Aorta (tissue), 5 donors: ENCODE results near the gene PRR35. TPM values are rescaled to one million over a fixed set of nuclear protein-coding genes. Genes with fewer than 3 reads are reported as not detected.

Source experiments
- ATAC-seq: fragments of 200-7000 bp; cut with Tn5 transposase; one replicate; pipeline ENCODE4 v1.9.1; 2022; ENCODE audit warnings: moderate library complexity; ENCODE audit not compliant: low FRiP score
- DNase-seq, 2 donors: peaks; one replicate each; pipeline ENCODE4 v3.0.0-alpha.2; 2020
- H3K27ac ChIP-seq, 2 donors: one replicate each; pipeline ENCODE4 v1.5.1; 2013; ENCODE audit warnings: low read length in 2 of 2, mild to moderate bottlenecking in 2 of 2, moderate library complexity in 2 of 2, control low read depth in 1 of 2, inconsistent platforms in 1 of 2, low read depth in 1 of 2
- H3K27me3 ChIP-seq, 2 donors: one replicate each; pipeline ENCODE4 v1.6.1; 2013; ENCODE audit warnings: control low read depth in 1 of 2, low read length in 1 of 2, mild to moderate bottlenecking in 1 of 2, moderate library complexity in 1 of 2; ENCODE audit not compliant: insufficient read depth in 2 of 2, control insufficient read depth in 1 of 2
- H3K36me3 ChIP-seq, 2 donors: one replicate each; pipeline ENCODE4 v1.6.1; 2013; ENCODE audit warnings: control low read depth in 1 of 2, low read length in 1 of 2, mild to moderate bottlenecking in 1 of 2; ENCODE audit not compliant: insufficient read depth in 2 of 2, control insufficient read depth in 1 of 2
- H3K4me1 ChIP-seq, 2 donors: one replicate each; pipeline ENCODE4 v1.6.1; 2013; ENCODE audit warnings: low read length in 2 of 2, control low read depth in 1 of 2, mild to moderate bottlenecking in 1 of 2, moderate library complexity in 1 of 2; ENCODE audit not compliant: insufficient read depth in 2 of 2, control insufficient read depth in 1 of 2
- H3K4me3 ChIP-seq, 2 donors: one replicate each; pipeline ENCODE4 v1.5.1; 2013; ENCODE audit warnings: low read length in 2 of 2, control low read depth in 1 of 2, mild to moderate bottlenecking in 1 of 2
- H3K9me3 ChIP-seq: one replicate; pipeline ENCODE4 v1.6.1; 2013; ENCODE audit warnings: mild to moderate bottlenecking, low read length; ENCODE audit not compliant: control insufficient read depth
- WGBS, 2 donors: extraction: QIAGEN DNeasy Blood & Tissue Kit; methylation state at CpG; one replicate each; pipeline ENCODE4 v1.1.7; 2013; 5-methylcytosine and 5-hydroxymethylcytosine counted together
- intact Hi-C, 2 donors: fragments of 100-400 bp; cut with DNase I; formaldehyde crosslinking; loops; one replicate each; pipeline versions ENCODE4 v1.14.2 to v1.15.0; 2022
- polyA plus RNA-seq, 2 donors: library from polyadenylated mRNA; stranded (reverse); fragments of 200-250 nt; gene quantifications; one replicate each; pipeline ENCODE4 v1.2.3, GENCODE V29; 2013
- total RNA-seq, 2 donors: library from RNA; stranded (reverse); fragmentation: NEBNext Ultra II Directional; extraction: Animal tissue kit (Norgen Biotek cat#: 25700); gene quantifications; one replicate each; pipeline ENCODE4 v1.2.1, GENCODE V29; 2021
- donor health status: healthy with polysubstance abuse.
- donor health status: Bipolar disorder and iron deficiency.
- donor health status: DM: no; HTN: no; CAD: no.
- donor health status: DM: no; HTN: no; CAD: no.
- donor health status: DM: yes; HTN: yes; CAD: no.

The PRR35 gene
- total and polyA plus RNA-seq, 4 donors = 0.05 TPM; not detected in 3

DNA sequence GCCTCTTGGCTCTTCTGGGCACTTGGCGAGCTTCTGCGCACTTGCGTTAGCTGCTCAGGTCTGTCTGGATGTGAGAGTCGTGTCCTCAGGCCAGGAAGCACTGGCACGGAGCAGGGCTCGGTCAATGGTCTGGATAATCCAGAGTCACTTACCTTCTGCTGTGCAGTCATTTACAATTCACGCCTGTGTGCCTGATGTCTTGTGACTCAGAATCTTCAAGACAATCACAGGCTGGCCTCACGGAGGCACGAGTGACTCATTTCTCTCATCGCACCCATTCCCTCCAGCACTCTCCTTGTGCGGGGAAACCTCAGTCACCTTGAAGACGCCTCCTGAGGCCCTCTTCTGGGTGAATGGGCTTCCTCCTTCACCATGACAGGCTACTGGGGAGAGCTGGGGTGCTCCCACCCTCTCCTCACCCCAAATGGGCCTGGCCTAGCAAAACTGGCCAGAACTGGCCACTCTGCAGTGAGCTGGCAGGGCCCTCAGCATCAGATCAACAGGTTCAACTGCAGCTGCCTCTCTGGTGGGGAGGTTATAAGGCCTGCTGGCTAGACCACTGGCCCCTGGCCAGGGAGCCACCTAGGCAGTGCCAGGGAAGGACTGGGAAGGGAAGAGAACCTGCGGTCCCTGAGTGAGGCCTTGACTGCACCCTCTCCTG is 34.5 kb upstream of the PRR35 start:
- no peaks in the 10 kb centered on the region for H3K9me3 ChIP-seq
- H3K36me3 ChIP-seq = no peaks in the 10 kb centered on the region
- H3K27ac ChIP-seq = no peak overlapping the region
- intact Hi-C loops = no loop called here
- WGBS, 2 donors = 65 to 74% methylated on average over 13 of the region's 13 CpGs
- no peaks in the 10 kb centered on the region for H3K4me1 ChIP-seq
- DNase-seq (no peak), ATAC-seq (no peak)
- no peaks in the 10 kb centered on the region for H3K27me3 ChIP-seq
- peak overlapping the region in 1 of 2 donors; percentile 24 for H3K4me3 ChIP-seq

DNA sequence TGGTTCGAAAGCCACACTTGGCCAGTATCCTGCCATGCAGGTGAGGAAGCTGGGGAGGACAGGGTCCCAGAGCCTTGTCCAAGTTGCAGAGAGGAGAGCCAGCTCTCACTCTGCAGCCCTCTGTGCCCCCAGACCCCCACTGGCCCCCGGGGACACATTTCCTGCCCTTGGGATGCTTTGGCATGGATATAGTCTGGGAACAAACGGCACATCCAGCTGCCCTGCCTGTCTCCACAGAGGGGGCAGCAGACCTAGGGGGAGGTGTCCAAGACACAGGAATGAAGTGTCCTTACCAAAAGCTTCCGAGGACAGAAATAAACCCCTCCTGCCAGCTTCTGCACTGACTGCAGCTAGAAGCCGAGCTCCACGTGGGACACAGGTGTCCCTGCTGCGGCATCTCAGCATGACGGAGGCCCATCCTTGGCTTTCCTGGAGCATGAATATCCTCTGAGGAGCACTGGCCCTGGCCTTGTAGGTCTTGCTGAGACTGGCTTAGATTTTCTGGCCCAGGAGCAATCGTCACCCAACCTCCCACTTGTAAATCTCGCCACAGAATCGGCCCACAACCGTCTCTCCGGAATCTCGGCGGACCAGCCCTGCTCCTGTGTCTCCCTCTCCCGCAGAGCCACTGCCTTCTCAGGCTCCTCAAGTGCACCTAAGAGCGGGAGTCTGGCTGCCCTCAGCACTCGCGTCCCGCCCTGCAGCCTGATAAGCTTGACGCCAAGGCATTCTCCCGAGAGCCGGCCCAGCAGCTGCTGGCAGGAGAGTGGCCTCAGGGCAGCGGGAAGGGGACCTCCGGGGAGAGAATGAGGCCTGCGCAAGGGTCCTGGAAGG is 33.8 kb upstream of the PRR35 start:
- peak; percentile 1 for ATAC-seq
- H3K9me3 ChIP-seq = no peaks in the 10 kb centered on the region
- intact Hi-C loops = loop anchor here in 1 of 2 donors (1.0 kb wide), 1 partner anchor 174 kb away; the partner anchor contains the start of gene AXIN1

DNA sequence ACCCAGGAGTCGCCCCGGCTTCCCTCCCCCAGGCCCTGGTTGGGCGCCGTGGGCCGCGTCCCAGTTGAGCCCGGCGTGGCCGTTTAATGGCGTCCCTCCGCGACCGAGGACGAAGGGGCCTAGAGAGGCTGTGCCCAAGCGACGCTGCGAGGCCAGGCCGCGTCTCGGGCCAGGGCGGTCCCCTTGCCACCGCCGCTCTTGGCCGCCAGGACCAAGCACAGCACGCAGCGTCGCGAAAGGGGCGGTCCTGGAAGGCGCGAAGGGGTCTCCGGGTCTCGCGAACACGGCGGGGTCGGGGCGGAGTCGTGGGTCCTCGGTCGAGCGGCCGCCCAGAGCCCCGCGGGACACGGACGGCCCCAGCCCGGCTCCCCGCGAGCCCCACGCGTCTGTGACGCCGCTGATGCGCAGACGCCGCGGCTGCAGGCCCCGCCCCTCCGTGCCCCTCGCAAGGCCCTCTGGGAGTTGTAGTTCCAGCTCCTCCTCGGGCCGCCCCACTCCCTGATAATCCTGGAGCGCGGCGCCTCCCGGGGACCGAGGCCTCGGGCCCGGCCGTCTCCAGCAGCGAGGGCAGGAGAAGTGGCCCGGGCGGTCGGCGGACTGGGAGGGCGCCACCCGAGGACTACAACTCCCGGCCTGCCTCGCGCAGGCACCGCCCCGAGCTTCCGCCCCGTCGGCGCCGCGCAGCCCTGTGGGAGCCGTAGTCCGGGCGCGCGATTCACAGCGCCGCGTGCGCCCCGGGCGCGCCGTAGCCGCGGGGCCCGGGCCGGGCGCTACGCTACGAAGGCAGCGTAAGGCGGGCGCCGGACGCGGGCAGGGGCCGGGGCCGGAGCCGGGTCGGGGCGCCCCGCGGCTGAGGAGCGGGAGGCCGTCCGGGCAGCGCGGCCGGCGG is 32.9 kb upstream of the PRR35 start, which contains the start of gene CAPN15:
Gene CAPN15 (plus strand): TSS at position 698 of the 889 bp plus-strand sequence. CDS start 19,127 bp downstream, outside the sequence.
- no peaks in the 10 kb centered on the region for H3K9me3 ChIP-seq
- H3K27ac ChIP-seq = peak within 1 kb of the TSS in 1 of 2 donors; percentile 92
- DNase-seq = peak; percentile 92 to 95
- no peaks in the 10 kb centered on the region for H3K4me1 ChIP-seq
- WGBS, 2 donors = 0% methylated on average over 88 to 129 of the region's 129 CpGs
- no peaks in the 10 kb centered on the region for H3K36me3 ChIP-seq
- H3K4me3 ChIP-seq = peak within 1 kb of the TSS; percentile 73 to 84
- ATAC-seq = peak; percentile 94
- intact Hi-C loops = loop anchor here in 1 of 2 donors (1.0 kb wide), 1 partner anchor 175 kb away; the partner anchor contains the start of gene AXIN1
- no peaks in the 10 kb centered on the region for H3K27me3 ChIP-seq

More for the DNA sequence above, 33.8 kb upstream of the PRR35 start:
- Histone ChIP-seq H3K4me3 (peak overlapping the region; percentile 24 to 44), H3K36me3 (no peaks in the 10 kb centered on the region), H3K27ac (peak overlapping the region in 1 of 2 donors; percentile 87), H3K4me1 (no peaks in the 10 kb centered on the region), H3K27me3 (no peaks in the 10 kb centered on the region)
- DNase-seq = no peak
- WGBS, 2 donors = 6% methylated on average over 26 of the region's 26 CpGs

DNA sequence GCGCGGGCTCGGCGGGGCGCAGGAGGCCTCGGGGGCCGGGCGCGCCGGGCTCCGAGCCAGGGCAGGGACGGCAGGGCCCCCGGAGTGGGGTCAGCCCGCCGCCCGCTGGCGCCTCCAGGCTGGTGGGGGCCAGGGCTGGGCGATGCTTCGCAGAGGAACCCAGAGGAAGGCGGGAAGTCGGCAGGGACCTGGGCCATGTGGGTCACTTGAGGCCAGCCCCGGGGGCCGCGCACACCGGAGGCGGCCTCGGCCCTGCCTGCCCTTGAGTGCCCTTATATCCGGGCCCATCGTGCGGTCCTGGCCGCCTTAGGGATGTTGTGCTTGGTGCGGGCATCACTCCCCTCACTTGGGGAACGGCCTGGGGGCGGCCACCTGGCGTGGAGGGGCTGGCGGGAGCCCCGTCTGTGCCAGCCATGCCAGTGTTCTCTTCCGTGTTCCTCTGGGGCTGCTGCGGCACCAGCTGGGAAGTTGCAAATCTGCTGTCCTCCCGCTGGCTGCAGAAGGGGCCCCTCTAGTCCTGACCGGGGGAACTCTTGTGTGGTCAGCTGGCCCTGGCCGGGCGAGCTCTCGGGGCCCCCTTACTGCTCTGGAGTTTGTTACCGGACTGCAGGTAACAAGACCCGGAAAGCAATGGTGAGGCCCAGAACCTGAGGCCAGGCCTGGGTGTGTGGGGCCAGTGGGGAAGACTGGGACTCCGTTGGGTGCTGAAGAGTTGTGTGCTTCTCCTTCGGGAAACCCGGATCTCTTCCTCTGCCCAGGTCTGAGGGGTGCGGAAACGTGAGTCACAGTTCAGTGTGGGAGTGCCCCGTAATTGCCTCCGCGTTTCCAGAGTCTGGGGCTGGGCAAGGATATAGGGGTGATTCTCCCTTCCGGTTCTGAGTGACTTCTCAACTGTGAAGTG is 31.8 kb upstream of the PRR35 start:
- H3K27ac ChIP-seq = no peak overlapping the region
- DNase-seq = no peak
- H3K27me3 ChIP-seq = no peaks in the 10 kb centered on the region
- no peaks in the 10 kb centered on the region for H3K4me1 ChIP-seq
- WGBS, 2 donors = 5 to 7% methylated on average over 34 to 55 of the region's 55 CpGs
- no peaks in the 10 kb centered on the region for H3K36me3 ChIP-seq
- peak overlapping the region; percentile 73 to 84 for H3K4me3 ChIP-seq
- H3K9me3 ChIP-seq = no peaks in the 10 kb centered on the region
- intact Hi-C loops = no loop called here
- ATAC-seq = no peak

DNA sequence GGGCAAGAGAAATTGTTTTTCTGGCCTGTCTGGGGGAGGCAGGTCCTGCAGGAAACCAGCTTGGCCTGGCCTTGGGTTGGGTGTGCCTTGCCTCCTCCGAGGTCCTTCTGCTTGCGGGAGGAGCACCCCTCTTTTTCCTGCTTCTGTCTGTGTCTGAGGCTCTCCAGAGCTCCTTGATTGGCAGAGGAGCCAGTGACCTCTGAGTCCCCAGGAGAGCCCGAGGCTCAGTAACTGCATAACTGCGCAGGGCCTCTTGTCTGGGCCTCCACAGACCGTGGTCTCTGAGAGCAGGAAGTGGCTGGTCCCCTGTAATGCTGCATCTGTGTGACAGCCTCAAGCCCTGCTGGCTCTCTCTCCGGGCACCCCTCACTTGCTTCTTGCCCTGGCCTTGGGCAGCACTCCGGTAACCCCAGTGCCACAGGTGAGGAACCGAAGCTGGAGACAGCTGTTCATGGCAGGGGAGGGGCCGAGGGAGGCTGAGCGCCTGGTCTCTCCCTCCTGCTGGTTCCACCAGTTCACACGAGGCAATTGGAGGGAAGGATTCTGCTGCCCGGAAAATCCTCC is 31.1 kb upstream of the PRR35 start:
- Histone ChIP-seq H3K4me3 (no peak overlapping the region), H3K9me3 (no peaks in the 10 kb centered on the region), H3K4me1 (no peaks in the 10 kb centered on the region), H3K27me3 (no peaks in the 10 kb centered on the region), H3K36me3 (no peaks in the 10 kb centered on the region), H3K27ac (no peak overlapping the region)
- intact Hi-C loops = no loop called here
- ATAC-seq = no peak
- no peak for DNase-seq
- WGBS, 2 donors = 69% methylated on average over 12 of the region's 12 CpGs

DNA sequence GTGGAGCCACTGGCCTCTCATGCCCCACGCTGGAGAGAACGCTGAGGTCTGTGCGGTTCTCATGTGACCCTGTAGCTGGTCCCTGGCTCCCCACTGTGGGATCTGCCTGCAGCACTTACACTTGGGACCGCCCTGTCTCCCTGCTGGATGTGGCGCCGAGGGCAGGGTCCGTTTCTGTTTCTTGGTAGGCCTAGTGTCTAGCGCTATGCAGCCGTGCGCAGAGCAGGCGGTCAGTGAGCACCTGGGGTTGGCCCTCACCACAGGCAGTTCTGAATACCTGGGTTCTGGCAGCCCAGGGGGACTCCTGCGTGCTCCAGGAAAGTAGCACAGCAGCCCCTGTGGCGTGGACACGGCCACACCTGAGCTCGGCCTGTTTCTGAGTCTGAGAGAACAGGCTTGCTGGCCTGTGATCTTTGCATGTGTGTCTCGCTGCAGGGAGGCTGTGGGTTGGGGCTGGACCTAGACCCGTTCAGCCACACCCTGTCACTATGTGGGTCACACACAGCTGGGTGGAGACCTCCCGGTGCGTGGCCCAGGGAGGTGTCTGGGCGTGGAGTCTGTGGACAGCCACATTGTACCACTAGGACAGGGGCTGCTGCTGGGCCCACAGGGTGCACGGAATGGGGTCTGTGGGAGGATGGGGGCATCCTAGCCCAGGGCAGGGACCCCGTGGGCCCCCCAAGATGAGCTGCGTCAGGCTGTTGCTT is 29.9 kb upstream of the PRR35 start:
- DNase-seq (no peak), ATAC-seq (no peak)
- Histone ChIP-seq H3K4me3 (no peak overlapping the region), H3K27me3 (no peaks in the 10 kb centered on the region), H3K4me1 (no peaks in the 10 kb centered on the region), H3K9me3 (no peaks in the 10 kb centered on the region), H3K36me3 (no peaks in the 10 kb centered on the region), H3K27ac (no peak overlapping the region)
- intact Hi-C loops = no loop called here
- 93% methylated on average over 23 of the region's 23 CpGs for WGBS, 2 donors

DNA sequence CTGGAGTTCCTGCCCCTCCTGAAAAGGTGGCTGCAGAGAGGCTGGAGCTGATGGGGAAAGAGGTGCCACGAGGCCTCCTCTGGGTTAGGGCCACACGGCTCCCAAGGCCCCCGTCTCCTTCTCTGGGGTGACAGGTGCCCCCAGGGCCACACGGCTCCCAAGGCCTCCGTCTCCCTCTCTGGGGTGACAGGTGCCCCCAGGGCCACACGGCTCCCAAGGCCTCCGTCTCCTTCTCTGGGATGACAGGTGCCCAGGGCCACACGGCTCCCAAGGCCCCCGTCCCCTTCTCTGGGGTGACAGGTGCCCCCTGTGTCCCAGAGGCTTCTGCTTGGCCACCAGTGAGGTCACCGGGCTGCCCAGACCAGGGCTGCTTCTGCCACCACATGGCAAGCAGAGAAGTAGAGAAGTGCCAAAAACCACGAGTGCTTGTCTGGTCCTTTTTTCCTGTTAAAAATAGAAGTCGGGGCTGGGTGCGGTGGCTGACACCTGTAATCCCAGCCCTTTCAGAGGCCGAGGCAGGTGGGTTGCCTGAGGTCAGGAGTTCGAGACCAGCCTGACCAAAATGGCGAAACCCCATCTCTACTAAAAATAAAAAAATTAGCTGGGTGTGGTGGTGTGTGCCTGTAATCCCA is 28.6 kb upstream of the PRR35 start:
- DNase-seq = no peak
- Histone ChIP-seq H3K27ac (no peak overlapping the region), H3K4me1 (no peaks in the 10 kb centered on the region), H3K36me3 (no peaks in the 10 kb centered on the region), H3K27me3 (no peaks in the 10 kb centered on the region), H3K4me3 (no peak overlapping the region), H3K9me3 (no peaks in the 10 kb centered on the region)
- ATAC-seq = no peak
- WGBS, 2 donors = 90 to 92% methylated on average over 16 of the region's 16 CpGs
- intact Hi-C loops = no loop called here
